ENCODE data around the gene STH. TPM values are rescaled to one million over a fixed set of nuclear protein-coding genes. Genes with fewer than 3 reads are reported as not detected.

STH gene
- total and polyA plus RNA-seq, 10 of the 15 experiments (the other 5 are each of a cell fraction or from before 2014, with no cell fraction given): not detected

GRCh38 chr17:46033392-46033791 is 34.3 kb downstream of the STH start:
- Histone ChIP-seq H3K27ac (ENCODE audit: control insufficient read depth, insufficient read depth) (no peak overlapping the region), H3K4me1 (ENCODE audit: control insufficient read depth, insufficient read depth, low read length) (peaks cover 15% of the 10 kb centered on the region), H2AFZ (ENCODE audit: control insufficient read depth, low read depth, low read length) (no peak overlapping the region), H3K4me2 (ENCODE audit: control insufficient read depth, insufficient read depth) (no peak overlapping the region), H3K27me3 (replicated peaks in 1 of 2; ENCODE audit: control insufficient read depth in 2 of 2, insufficient read depth in 2 of 2, low read length in 1 of 2) (no peaks in the 10 kb centered on the region), H3K9me3 (replicated peaks; ENCODE audit: control insufficient read depth, insufficient read depth, low read length) (no peaks in the 10 kb centered on the region), H3K79me2 (ENCODE audit: control insufficient read depth, insufficient read depth, low read length) (no peaks in the 10 kb centered on the region), H3K4me3 (no peak overlapping the region), H4K20me1 (ENCODE audit: control insufficient read depth, insufficient read depth) (no peaks in the 10 kb centered on the region), H3K9ac (ENCODE audit: control insufficient read depth, insufficient read depth, low read length) (no peak overlapping the region), H3K36me3 (ENCODE audit: control insufficient read depth in 2 of 2, insufficient read depth in 2 of 2, low read length in 1 of 2) (peaks cover 28 to 55% of the 10 kb centered on the region in 2 experiments)
- in situ Hi-C loops (cut with MboI) (no loop called here), intact Hi-C loops (cut with micrococcal nuclease; ENCODE audit: unreplicated experiment) (no loop called here)
- ChIA-PET CTCF (interaction anchor here (0.6 to 4.4 kb wide), 3 partner anchors 13 to 154 kb away, joined by 3 to 38 read pairs (median 8); no protein-coding TSS in a partner anchor), RAD21 (ENCODE audit: unreplicated experiment) (no interaction called here), SMC1A (ENCODE audit: uncharacterized antibody, unreplicated experiment) (interaction anchor here (1.8 kb wide), 1 partner anchor 13 kb away, joined by 9 read pairs; no protein-coding TSS in a partner anchor), POLR2A (no interaction called here)
- TF ChIP-seq SIN3A (IDR thresholded peaks at IDR 0.05; ENCODE audit: low read depth, low read length): no peak
- no peak for TF ChIP-seq NBN (IDR thresholded peaks at IDR 0.05)
- TF ChIP-seq CREM (IDR thresholded peaks at IDR 0.05; ENCODE audit: low read depth): no peak
- no peak for TF ChIP-seq IRF4 (IDR thresholded peaks at IDR 0.05; ENCODE audit: low read depth, low read length)
- TF ChIP-seq CBFB (IDR thresholded peaks at IDR 0.05; ENCODE audit: low read depth): no peak
- no peak for TF ChIP-seq BCLAF1 (IDR thresholded peaks at IDR 0.05)
- no peak for TF ChIP-seq ZBED1 (IDR thresholded peaks at IDR 0.05; ENCODE audit: borderline replicate concordance)
- TF ChIP-seq IRF5 (IDR thresholded peaks at IDR 0.05; ENCODE audit: borderline replicate concordance): no peak
- TF ChIP-seq ZNF24 (IDR thresholded peaks at IDR 0.05): no peak
- TF ChIP-seq NFYB (IDR thresholded peaks at IDR 0.05; ENCODE audit: insufficient read depth, low read depth, low read length): no peak
- FAIRE-seq (no peak), DNase-seq (ENCODE audit: low read depth, low spot score) (no peak), ATAC-seq (no peak)
- 82% methylated on average over 3 of the region's 3 CpGs for WGBS (ENCODE audit: insufficient coverage, insufficient replicate concordance, low lambda C conversion rate, missing lambda C conversion rate)
- no TSS peak for BruUV-seq (replicated peaks)

All from GM12878 (cell line).